SK-N-SH (cell line): ENCODE data around the gene FOXA1.

Experiments
- EP300 ChIP-seq, 2 experiments: IDR thresholded peaks; 2 replicates each; pipeline versions ENCODE4 v1.4.0 to v1.6.1; 2012; ENCODE audit warnings: borderline replicate concordance in 1 of 2, low read depth in 1 of 2, low read length in 1 of 2
- EZH2phosphoT487 ChIP-seq: fragments of 200-600 bp; sonication (generic); IDR thresholded peaks from 2 replicates; pipeline ENCODE4 v1.6.1; 2017; ENCODE audit warnings: low read depth, mixed run types, mild to moderate bottlenecking, antibody characterized with exemption, moderate library complexity, borderline replicate concordance
- GATA2 ChIP-seq: sonication (generic); formaldehyde crosslinking; IDR thresholded peaks from 2 replicates; pipeline ENCODE4 v1.5.0; 2020; ENCODE audit warnings: mild to moderate bottlenecking, missing genetic modification reagents
- JUND ChIP-seq: IDR thresholded peaks from 2 replicates; pipeline ENCODE4 v1.4.0; 2012
- NRF1 ChIP-seq: IDR thresholded peaks from 2 replicates; pipeline ENCODE4 v1.6.1; 2012; ENCODE audit warnings: low read depth, mild to moderate bottlenecking, low read length
- RFX5 ChIP-seq: IDR thresholded peaks from 2 replicates; pipeline ENCODE4 v1.6.1; 2012; ENCODE audit warnings: mild to moderate bottlenecking, improper control_type of control experiment, low read length
- TAF1 ChIP-seq: IDR thresholded peaks from 2 replicates; pipeline ENCODE4 v1.6.1; 2012; ENCODE audit warnings: low read depth, mild to moderate bottlenecking, low read length, moderate library complexity, borderline replicate concordance
- TF ChIP-seq, protein P1 (sequence below): fragments of 200-600 bp; sonication (generic); IDR thresholded peaks from 2 replicates; pipeline ENCODE4 v1.6.1; 2017; ENCODE audit warnings: antibody characterized with exemption, mild to moderate bottlenecking, moderate library complexity

DNA sequence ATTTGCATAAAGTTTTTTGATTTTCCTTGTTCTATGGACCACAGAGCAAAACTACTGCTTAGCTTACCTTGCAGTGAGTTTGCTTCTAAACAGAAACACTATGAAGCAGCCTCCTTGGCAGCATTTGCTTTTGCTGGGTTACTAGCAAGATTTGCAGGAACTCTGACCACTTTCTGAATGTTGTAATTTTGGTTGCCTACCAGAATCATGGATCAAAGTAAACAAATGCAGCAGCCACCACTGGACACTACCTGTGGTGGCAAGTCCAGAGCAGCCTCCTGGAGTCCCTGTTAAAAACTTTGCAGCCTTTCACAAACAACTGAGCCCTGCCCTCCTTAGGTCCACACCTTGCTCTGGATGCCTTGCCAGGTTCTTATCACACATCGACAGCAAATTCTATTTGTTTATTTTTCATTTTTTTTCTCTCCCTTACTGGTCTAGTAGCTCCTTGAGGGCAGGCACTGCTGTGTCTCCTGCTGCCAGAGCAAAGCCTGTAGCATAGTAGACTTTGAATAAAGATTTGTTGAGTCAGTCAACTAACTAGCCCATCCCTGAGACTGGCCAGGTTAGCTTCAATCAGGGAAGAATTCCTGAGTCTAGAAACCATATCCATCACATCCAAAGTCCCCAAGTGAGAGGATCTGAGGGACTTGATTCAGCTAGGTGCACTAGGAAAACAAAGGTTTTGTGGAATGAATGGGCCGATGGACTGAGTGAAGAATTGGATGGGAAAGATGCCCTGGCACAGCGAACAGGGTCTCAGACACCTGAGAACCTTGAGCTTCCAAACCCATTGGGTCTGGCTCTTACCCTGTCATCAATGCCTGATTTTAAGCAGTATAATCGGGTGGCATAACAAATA lies 6.1 kb upstream of the FOXA1 start:
- TF ChIP-seq, protein P1, sequence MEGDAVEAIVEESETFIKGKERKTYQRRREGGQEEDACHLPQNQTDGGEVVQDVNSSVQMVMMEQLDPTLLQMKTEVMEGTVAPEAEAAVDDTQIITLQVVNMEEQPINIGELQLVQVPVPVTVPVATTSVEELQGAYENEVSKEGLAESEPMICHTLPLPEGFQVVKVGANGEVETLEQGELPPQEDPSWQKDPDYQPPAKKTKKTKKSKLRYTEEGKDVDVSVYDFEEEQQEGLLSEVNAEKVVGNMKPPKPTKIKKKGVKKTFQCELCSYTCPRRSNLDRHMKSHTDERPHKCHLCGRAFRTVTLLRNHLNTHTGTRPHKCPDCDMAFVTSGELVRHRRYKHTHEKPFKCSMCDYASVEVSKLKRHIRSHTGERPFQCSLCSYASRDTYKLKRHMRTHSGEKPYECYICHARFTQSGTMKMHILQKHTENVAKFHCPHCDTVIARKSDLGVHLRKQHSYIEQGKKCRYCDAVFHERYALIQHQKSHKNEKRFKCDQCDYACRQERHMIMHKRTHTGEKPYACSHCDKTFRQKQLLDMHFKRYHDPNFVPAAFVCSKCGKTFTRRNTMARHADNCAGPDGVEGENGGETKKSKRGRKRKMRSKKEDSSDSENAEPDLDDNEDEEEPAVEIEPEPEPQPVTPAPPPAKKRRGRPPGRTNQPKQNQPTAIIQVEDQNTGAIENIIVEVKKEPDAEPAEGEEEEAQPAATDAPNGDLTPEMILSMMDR, result no peak
- TF ChIP-seq NRF1 (no peak), EP300 (IDR thresholded peaks at IDR 0.05; ENCODE audit: borderline replicate concordance in 1 of 2, low read depth in 1 of 2, low read length in 1 of 2) (no peak), JUND (no peak), GATA2 (CRISPR knock-in tag) (no peak), TAF1 (no peak), EZH2phosphoT487 (no peak), RFX5 (no peak)
